Right lobe of liver (tissue), 6 donors: Measurements from ENCODE around the gene DACH1. TPM values are rescaled to one million over a fixed set of nuclear protein-coding genes. Genes with fewer than 3 reads are reported as not detected.
"Not testable (repeated sequence)": the region's sequence is repeated elsewhere in the genome, so short reads cannot be mapped to it uniquely, and the experiment has no call there.

Experiments used
- ATAC-seq, 4 donors: fragments of 200-7000 bp; cut with Tn5 transposase; one replicate each; pipeline ENCODE4 v1.9.1; 2020; ENCODE audit warnings: mild to moderate bottlenecking in 4 of 4, moderate library complexity in 4 of 4
- DNase-seq, 3 donors: peaks; one replicate each; pipeline ENCODE4 v3.0.0-alpha.2; 2020
- H3K27ac ChIP-seq, 3 donors: fragments of 200-600 bp; one replicate each; pipeline ENCODE4 v1.8.0; 2022
- H3K27me3 ChIP-seq, 2 donors: fragments of 200-600 bp; one replicate each; pipeline ENCODE4 v1.8.0; 2022
- H3K36me3 ChIP-seq, 4 donors: fragments of 200-600 bp; sonication (generic) in 1 of 4; one replicate each; pipeline versions ENCODE4 v1.5.1 to v1.8.0; 2017 to 2022; ENCODE audit warnings: control low read depth in 1 of 4
- H3K4me1 ChIP-seq, 4 donors: fragments of 200-600 bp; sonication (generic) in 1 of 4; one replicate each; pipeline versions ENCODE4 v1.5.1 to v1.8.0; 2017 to 2022; ENCODE audit warnings: control low read depth in 1 of 4
- H3K4me3 ChIP-seq, 3 donors: fragments of 200-600 bp; one replicate each; pipeline ENCODE4 v1.8.0; 2022
- H3K9me3 ChIP-seq, 4 donors: fragments of 200-600 bp; sonication (generic) in 1 of 4; one replicate each; pipeline versions ENCODE4 v1.5.1 to v1.8.0; 2017 to 2022; ENCODE audit warnings: control low read depth in 1 of 4
- POLR2A ChIP-seq: fragments of 450-650 bp; IDR thresholded peaks from one replicate; pipeline ENCODE4 v1.6.1; 2017; ENCODE audit warnings: antibody characterized with exemption, mild to moderate bottlenecking
- WGBS: methylation state at CpG from one replicate; pipeline ENCODE4 v1.1.6; 2018; ENCODE audit warnings: low coverage, low lambda C conversion rate; ENCODE audit not compliant: insufficient coverage; ENCODE audit errors: missing lambda C conversion rate; 5-methylcytosine and 5-hydroxymethylcytosine counted together
- intact Hi-C, 2 donors: fragments of 100-400 bp; cut with DNase I; formaldehyde crosslinking; loops; one replicate each; pipeline versions ENCODE4 v1.11.2 to v1.14.1; 2022
- total RNA-seq, 6 experiments: library from RNA; depleted of rRNA in 2 of 6; stranded (reverse); fragments of >200 nt in 2 of 6; fragmentation: NEBNext Ultra II Directional in 3 of 6; extraction: Animal tissue kit (Norgen Biotek cat#: 25700) in 3 of 6; gene quantifications; one replicate each; pipeline versions ENCODE4 v1.1.0 to v1.2.4, GENCODE V29; 2016 to 2023
- TF ChIP-seq, protein P1 (sequence below), 4 donors: fragments of 200-600 bp in 3 of 4; fragments of 450-650 bp in 1 of 4; IDR thresholded peaks; one replicate each; pipeline versions ENCODE4 v1.5.1 to v1.8.0; 2016 to 2022; ENCODE audit warnings: antibody characterized with exemption in 4 of 4, mild to moderate bottlenecking in 2 of 4
- donor health status: DM: no; HTN: yes; CAD: no.
- donor health status: DM: no; HTN: no; CAD: no.
- donor health status: DM: no; HTN: no; CAD: no.
- donor health status: DM: no; HTN: yes; CAD: no.
- donor health status: DM: no; HTN: yes; CAD: no.

The DACH1 gene
- total RNA-seq, 6 experiments from 2014 or later = 0.80 to 1.5 (median 0.94) TPM

DNA sequence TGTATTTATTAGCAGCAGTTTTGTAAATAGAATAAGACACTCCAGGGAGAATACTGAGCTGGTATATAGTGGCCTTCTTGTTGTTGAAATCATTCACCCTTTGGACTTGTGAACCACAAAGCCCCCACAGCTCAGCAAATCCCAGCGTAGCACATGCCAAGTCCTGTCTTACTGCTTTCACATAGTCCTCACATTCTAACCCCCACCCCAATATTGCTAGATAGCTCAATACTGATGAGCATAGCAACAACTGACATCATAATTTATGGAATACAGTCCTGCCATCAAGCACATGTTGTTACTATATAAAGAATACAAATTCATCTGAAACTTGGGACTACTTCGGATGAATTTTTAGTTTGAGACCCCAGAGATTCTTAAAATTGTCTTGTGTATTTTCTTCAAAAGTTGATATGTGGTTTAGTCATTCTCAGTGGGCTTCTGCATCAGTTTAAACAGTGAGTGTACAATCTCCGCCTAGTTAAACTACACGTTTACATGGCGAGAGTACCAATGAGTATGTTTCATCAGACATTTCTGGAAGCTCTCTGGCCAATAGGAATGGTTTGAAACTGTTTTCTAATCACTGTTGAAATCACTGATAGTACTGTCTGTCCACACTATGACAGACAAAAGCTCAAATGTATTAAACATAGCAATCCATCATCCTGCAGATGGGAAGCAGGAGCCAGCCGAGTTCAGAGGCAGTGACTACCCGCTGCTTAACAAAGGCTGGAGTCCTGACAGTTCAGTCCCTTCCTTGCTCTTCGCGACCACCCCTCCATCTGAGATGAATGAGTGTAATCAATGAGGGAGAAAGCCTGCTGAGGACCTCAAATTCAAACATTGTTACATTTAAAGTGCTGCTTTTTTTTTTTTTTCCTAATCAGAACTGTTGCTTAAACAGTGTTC, 15.2 kb downstream of the DACH1 start:
- DNase-seq (no peak), ATAC-seq (no peak)
- H3K36me3 ChIP-seq = no peaks in the 10 kb centered on the region
- no peaks in the 10 kb centered on the region for H3K9me3 ChIP-seq
- intact Hi-C loops = no loop called here
- 56% methylated on average over 9 of the region's 9 CpGs for WGBS
- H3K4me3 ChIP-seq = no peak overlapping the region
- TF ChIP-seq, protein P1, sequence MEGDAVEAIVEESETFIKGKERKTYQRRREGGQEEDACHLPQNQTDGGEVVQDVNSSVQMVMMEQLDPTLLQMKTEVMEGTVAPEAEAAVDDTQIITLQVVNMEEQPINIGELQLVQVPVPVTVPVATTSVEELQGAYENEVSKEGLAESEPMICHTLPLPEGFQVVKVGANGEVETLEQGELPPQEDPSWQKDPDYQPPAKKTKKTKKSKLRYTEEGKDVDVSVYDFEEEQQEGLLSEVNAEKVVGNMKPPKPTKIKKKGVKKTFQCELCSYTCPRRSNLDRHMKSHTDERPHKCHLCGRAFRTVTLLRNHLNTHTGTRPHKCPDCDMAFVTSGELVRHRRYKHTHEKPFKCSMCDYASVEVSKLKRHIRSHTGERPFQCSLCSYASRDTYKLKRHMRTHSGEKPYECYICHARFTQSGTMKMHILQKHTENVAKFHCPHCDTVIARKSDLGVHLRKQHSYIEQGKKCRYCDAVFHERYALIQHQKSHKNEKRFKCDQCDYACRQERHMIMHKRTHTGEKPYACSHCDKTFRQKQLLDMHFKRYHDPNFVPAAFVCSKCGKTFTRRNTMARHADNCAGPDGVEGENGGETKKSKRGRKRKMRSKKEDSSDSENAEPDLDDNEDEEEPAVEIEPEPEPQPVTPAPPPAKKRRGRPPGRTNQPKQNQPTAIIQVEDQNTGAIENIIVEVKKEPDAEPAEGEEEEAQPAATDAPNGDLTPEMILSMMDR (IDR thresholded peaks at IDR 0.05) = no peak
- TF ChIP-seq POLR2A = no peak
- no peak overlapping the region for H3K27ac ChIP-seq
- no peaks in the 10 kb centered on the region for H3K27me3 ChIP-seq
- no peaks in the 10 kb centered on the region for H3K4me1 ChIP-seq

DNA sequence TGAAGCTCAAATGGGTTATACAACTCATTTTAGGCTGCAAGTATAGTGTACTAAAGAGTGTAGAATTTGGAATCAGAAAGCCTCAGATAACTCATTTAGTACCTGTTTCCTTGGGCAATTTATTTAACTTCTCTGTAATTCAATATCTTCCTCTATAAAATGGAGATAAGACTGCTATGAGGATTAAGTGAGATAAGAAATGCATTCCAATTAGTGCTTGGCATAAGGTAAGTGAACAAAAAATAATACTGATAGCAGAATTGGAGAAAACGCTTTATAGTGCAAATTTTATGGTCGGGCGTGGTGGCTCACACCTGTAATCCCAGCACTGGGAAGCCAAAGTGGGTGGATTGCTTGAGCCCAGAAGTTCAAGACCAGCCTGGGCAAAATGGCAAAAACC, 25.0 kb downstream of the DACH1 start:
- no peaks in the 10 kb centered on the region for H3K36me3 ChIP-seq
- intact Hi-C loops = no loop called here
- 54% methylated on average over 3 of the region's 3 CpGs for WGBS
- no peaks in the 10 kb centered on the region for H3K27me3 ChIP-seq
- H3K4me1 ChIP-seq = no peaks in the 10 kb centered on the region
- TF ChIP-seq, protein P1 (IDR thresholded peaks at IDR 0.05) = no peak
- no peak for TF ChIP-seq POLR2A
- no peak for DNase-seq
- H3K27ac ChIP-seq = no peak overlapping the region
- H3K4me3 ChIP-seq = no peak overlapping the region
- ATAC-seq = no peak
- no peaks in the 10 kb centered on the region for H3K9me3 ChIP-seq

DNA sequence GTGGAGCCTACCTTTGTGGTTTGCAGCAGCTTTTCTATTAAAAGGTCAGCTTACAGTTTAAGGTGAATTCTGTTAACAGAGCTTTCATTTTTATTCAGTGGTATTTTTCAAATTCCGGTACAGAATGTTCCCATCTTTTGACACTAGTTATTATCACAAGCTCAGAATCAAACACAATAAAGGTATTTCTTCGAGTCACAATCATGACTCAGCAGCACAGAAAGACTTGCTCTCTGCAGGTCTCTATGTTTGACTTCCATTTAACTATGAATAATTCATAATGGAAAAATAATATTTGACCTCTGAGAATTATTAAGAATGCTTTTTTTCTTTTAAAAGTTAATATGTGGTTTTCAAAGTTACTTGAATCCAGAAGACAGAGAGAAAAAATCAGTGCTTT, 28.2 kb downstream of the DACH1 start:
- H3K9me3 ChIP-seq = no peaks in the 10 kb centered on the region
- H3K4me1 ChIP-seq = no peaks in the 10 kb centered on the region
- no peaks in the 10 kb centered on the region for H3K36me3 ChIP-seq
- H3K27ac ChIP-seq = no peak overlapping the region
- H3K4me3 ChIP-seq = no peak overlapping the region
- WGBS = 54% methylated on average over 2 of the region's 2 CpGs
- intact Hi-C loops = no loop called here
- H3K27me3 ChIP-seq = no peaks in the 10 kb centered on the region
- DNase-seq (no peak), ATAC-seq (no peak)
- TF ChIP-seq POLR2A = no peak

DNA sequence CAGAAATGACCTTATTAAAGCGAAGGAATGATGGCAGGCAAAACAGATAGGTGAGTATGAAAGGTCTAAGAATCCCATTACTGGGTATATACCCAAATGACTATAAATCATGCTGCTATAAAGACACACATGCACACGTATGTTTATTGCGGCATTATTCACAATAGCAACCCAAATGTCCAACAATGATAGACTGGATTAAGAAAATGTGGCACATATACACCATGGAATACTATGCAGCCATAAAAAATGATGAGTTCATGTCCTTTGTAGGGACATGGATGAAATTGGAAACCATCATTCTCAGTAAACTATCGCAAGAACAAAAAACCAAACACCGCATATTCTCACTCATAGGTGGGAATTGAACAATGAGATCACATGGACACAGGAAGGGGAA, 29.4 kb downstream of the DACH1 start:
- H3K9me3 ChIP-seq, H3K27me3 ChIP-seq, H3K4me1 ChIP-seq, ATAC-seq, intact Hi-C loops, DNase-seq, H3K36me3 ChIP-seq, H3K27ac ChIP-seq, H3K4me3 ChIP-seq: not testable (repeated sequence)
- 76% methylated on average over 3 of the region's 5 CpGs for WGBS

DNA sequence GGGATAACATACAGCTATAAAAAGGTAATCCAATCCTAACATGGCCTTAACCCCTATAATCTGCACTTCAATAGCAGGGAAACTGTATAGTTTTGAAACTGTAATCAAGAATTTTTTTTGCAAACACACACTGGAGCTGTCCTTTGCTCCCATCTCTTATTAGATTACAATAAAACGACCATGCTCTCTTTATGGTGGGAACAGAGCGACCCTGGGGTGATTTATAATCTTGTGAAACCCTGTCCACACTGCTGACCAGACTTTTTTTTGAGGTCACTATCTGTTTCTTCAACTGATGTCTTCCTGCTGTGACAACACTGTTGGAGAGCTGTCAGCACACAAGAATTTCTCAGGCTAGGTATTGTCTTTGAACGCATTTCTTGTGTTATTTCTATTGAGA, 35.3 kb downstream of the DACH1 start:
- intact Hi-C loops = no loop called here
- TF ChIP-seq, protein P1 (IDR thresholded peaks at IDR 0.05) = no peak
- no peak for TF ChIP-seq POLR2A
- no peak overlapping the region for H3K27ac ChIP-seq
- H3K4me1 ChIP-seq = no peaks in the 10 kb centered on the region
- H3K27me3 ChIP-seq = no peaks in the 10 kb centered on the region
- peak in 1 of 4 donors; percentile 30 for ATAC-seq
- 6% methylated on average over 3 of the region's 3 CpGs for WGBS
- no peaks in the 10 kb centered on the region for H3K9me3 ChIP-seq
- no peak overlapping the region for H3K4me3 ChIP-seq
- no peak for DNase-seq
- no peaks in the 10 kb centered on the region for H3K36me3 ChIP-seq
